ENCODE results near the gene PLEKHB1.

DNA sequence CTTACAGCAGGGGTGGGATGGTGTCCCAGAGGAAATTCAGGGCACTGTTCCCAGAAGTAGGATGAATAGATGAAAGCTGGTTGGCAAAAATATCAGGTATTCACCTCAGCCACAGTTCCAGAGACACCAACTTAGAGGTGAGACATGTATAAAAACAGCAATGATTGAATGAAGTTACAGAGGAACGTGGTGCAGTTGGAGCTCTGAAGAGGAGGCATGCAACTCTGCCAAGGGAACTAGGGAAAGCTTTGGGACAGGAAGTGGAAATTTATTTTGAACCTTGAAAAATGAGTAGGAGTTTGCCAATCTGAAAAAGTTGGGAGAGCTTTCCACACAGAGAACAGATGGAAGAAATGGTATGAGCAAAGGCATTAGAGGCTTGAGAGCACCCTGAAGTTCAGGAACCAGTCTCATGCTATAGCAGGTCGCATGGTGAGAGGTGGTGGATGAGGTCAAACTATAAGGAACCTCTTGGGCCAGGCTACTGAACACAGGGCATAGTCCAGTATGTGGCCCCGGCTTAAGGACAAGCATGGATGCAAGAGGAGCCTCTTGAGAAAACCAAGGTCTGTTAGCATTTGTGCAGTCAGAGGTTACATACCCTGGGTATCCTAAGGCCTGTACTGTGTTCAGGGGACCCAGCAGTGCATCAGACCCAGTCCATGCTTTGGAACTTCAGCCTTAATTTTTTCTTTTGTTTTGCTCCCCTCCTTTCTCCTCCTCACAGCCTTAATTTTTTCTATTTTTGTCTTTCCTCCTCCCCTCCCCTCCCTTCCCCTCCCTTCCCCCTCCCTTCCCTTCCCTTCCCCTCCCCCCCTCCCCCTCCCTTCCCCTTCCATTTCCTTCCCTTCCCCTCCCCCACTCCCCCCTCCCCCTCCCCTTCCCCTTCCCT lies 17.5 kb downstream of the PLEKHB1 start:
- TF ChIP-seq, protein P1, sequence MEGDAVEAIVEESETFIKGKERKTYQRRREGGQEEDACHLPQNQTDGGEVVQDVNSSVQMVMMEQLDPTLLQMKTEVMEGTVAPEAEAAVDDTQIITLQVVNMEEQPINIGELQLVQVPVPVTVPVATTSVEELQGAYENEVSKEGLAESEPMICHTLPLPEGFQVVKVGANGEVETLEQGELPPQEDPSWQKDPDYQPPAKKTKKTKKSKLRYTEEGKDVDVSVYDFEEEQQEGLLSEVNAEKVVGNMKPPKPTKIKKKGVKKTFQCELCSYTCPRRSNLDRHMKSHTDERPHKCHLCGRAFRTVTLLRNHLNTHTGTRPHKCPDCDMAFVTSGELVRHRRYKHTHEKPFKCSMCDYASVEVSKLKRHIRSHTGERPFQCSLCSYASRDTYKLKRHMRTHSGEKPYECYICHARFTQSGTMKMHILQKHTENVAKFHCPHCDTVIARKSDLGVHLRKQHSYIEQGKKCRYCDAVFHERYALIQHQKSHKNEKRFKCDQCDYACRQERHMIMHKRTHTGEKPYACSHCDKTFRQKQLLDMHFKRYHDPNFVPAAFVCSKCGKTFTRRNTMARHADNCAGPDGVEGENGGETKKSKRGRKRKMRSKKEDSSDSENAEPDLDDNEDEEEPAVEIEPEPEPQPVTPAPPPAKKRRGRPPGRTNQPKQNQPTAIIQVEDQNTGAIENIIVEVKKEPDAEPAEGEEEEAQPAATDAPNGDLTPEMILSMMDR (IDR thresholded peaks at IDR 0.05 in 4 of 5, conservative IDR thresholded peaks at IDR 0.05 in 1 of 5) = no peak
- no peak for TF ChIP-seq POLR2A (IDR thresholded peaks at IDR 0.05)

All from gastrocnemius medialis (tissue), 4 donors.